Right lobe of liver (tissue), 4 donors: ENCODE measurements around the gene CCDC172.

Source experiments
- POLR2A ChIP-seq: fragments of 450-650 bp; IDR thresholded peaks from one replicate; pipeline ENCODE4 v1.6.1; 2017; ENCODE audit warnings: antibody characterized with exemption, mild to moderate bottlenecking
- TF ChIP-seq, protein P1 (sequence below), 4 donors: fragments of 200-600 bp in 3 of 4; fragments of 450-650 bp in 1 of 4; IDR thresholded peaks; one replicate each; pipeline versions ENCODE4 v1.5.1 to v1.8.0; 2016 to 2022; ENCODE audit warnings: antibody characterized with exemption in 4 of 4, mild to moderate bottlenecking in 2 of 4
- donor health status: DM: no; HTN: no; CAD: no.
- donor health status: DM: no; HTN: no; CAD: no.
- donor health status: DM: no; HTN: yes; CAD: no.

DNA sequence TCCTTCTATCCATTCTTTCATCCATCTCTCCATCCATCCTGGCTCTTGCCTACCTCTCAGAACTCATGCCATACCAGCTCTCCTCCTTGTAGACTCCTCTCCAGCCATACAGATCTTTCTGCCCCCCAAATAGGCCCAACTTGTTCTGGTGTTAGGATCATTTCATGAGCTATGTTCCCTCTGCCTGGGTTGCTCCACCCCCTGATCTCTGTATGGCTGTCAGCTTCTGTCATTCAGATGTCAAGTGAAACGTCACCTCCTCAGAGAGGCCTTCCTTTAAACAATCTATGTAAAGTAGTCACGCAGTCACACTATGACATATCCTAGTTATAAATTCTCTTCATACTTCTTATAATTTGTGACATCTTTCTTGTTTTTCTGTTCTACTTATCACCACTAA is 61.1 kb downstream of the CCDC172 start:
- TF ChIP-seq, protein P1, sequence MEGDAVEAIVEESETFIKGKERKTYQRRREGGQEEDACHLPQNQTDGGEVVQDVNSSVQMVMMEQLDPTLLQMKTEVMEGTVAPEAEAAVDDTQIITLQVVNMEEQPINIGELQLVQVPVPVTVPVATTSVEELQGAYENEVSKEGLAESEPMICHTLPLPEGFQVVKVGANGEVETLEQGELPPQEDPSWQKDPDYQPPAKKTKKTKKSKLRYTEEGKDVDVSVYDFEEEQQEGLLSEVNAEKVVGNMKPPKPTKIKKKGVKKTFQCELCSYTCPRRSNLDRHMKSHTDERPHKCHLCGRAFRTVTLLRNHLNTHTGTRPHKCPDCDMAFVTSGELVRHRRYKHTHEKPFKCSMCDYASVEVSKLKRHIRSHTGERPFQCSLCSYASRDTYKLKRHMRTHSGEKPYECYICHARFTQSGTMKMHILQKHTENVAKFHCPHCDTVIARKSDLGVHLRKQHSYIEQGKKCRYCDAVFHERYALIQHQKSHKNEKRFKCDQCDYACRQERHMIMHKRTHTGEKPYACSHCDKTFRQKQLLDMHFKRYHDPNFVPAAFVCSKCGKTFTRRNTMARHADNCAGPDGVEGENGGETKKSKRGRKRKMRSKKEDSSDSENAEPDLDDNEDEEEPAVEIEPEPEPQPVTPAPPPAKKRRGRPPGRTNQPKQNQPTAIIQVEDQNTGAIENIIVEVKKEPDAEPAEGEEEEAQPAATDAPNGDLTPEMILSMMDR (IDR thresholded peaks at IDR 0.05), result no peak
- no peak for TF ChIP-seq POLR2A
